RWPE1 (cell line): ENCODE results near the gene SHISA7.
"Not testable (repeated sequence)": the region's sequence is repeated elsewhere in the genome, so short reads cannot be mapped to it uniquely, and the experiment has no call there.

Experiments used
- CTCF ChIA-PET: fragments of 350-600 bp; sonication (Branson Sonifier 250); formaldehyde crosslinking; extraction: SDS; loops from one replicate; lab custom pipeline; 2021; lab: Yijun Ruan, JAX
- POLR2A ChIA-PET: fragments of 400-600 bp; formaldehyde crosslinking; extraction: SDS; loops from one replicate; lab custom pipeline; 2020; ENCODE audit warnings: antibody characterized with exemption; ENCODE audit not compliant: low non-redundant PET; lab: Yijun Ruan, JAX
- DNase-seq: peaks from one replicate; pipeline ENCODE4 v3.0.0; 2012; ENCODE audit warnings: low spot score
- H3K27ac ChIP-seq: fragments of 450-650 bp; 2 replicates; pipeline ENCODE4 v1.5.1; 2017
- CTCF ChIP-seq: fragments of 450-650 bp; conservative IDR thresholded peaks from 2 replicates; pipeline ENCODE4 v1.5.1; 2017; ENCODE audit warnings: low read depth, mild to moderate bottlenecking

Gene SHISA7

GRCh38 chr19:55423225-55424005 lies 19.7 kb downstream of the SHISA7 start:
- CTCF ChIA-PET: interaction anchor here (0.6 kb wide), 2 partner anchors 274 to 282 kb away, joined by 3 to 4 read pairs; partner anchors contain the start of gene TNNT1
- TF ChIP-seq CTCF: no peak
- no peak overlapping the region for H3K27ac ChIP-seq
- POLR2A ChIA-PET: no interaction called here
- no peak for DNase-seq

GRCh38 chr19:55421281-55421680 lies 21.8 kb downstream of the SHISA7 start:
- CTCF ChIA-PET: not testable (repeated sequence)

GRCh38 chr19:55419624-55420236 lies 23.4 kb downstream of the SHISA7 start:
- TF ChIP-seq CTCF: no peak
- ChIA-PET POLR2A (interaction anchor here (0.5 kb wide), 1 partner anchor 11 kb away, joined by 5 read pairs; no protein-coding TSS in a partner anchor), CTCF (no interaction called here)
- no peak overlapping the region for H3K27ac ChIP-seq
- no peak for DNase-seq

More at GRCh38 chr19:55421281-55421680, 21.8 kb downstream of the SHISA7 start:
- DNase-seq, POLR2A ChIA-PET, H3K27ac ChIP-seq: not testable (repeated sequence)

GRCh38 chr19:55419103-55419502 lies 24.0 kb downstream of the SHISA7 start:
- no peak overlapping the region for H3K27ac ChIP-seq
- ChIA-PET POLR2A (no interaction called here), CTCF (interaction anchor here (1.0 to 1.7 kb wide), 4 partner anchors 10 to 278 kb away, joined by 3 to 7 read pairs (median 6); no protein-coding TSS in a partner anchor)
- no peak for DNase-seq
- TF ChIP-seq CTCF: no peak

- H3K27ac ChIP-seq: no peak overlapping the region
- TF ChIP-seq CTCF: peak; percentile 75
- peak; percentile 71 for DNase-seq
- ChIA-PET POLR2A (no interaction called here), CTCF (interaction anchor here (0.6 to 1.7 kb wide), 8 partner anchors 11 to 277 kb away, joined by 3 to 7 read pairs (median 5); partner anchors contain the start of gene TMEM238)
Measured at GRCh38 chr19:55418185-55418584, 24.9 kb downstream of the SHISA7 start.

GRCh38 chr19:55410168-55410567 lies 32.9 kb downstream of the SHISA7 start:
- no peak for DNase-seq
- no peak overlapping the region for H3K27ac ChIP-seq
- ChIA-PET CTCF (no interaction called here), POLR2A (no interaction called here)
- TF ChIP-seq CTCF: no peak

GRCh38 chr19:55409179-55409578 lies 33.9 kb downstream of the SHISA7 start:
- ChIA-PET POLR2A (interaction anchor here (0.7 kb wide), 1 partner anchor 11 kb away, joined by 5 read pairs; no protein-coding TSS in a partner anchor), CTCF (interaction anchor here (0.5 to 1.0 kb wide), 4 partner anchors 28 to 972 kb away, joined by 3 to 6 read pairs (median 4); no protein-coding TSS in a partner anchor)
- H3K27ac ChIP-seq: peak overlapping the region; percentile 97
- not testable (repeated sequence) for DNase-seq
